Endothelial cell of umbilical vein (primary cell): ENCODE results near the gene LRCH3. TPM values are rescaled to one million over a fixed set of nuclear protein-coding genes. Genes with fewer than 3 reads are reported as not detected.

ENCODE experiments used
- BruUV-seq: library from RNA; stranded (reverse); fragments of 400-500 nt; replicated peaks from 2 replicates; lab custom pipeline; 2021; lab: Mats Ljungman, UMichigan
- CTCF ChIA-PET: fragments of 300-600, 350-600 bp; sonication (Branson Sonifier 250); formaldehyde crosslinking; loops from one replicate; lab custom pipeline; 2021; ENCODE audit warnings: antibody characterized with exemption, inconsistent platforms; lab: Charles Lee
- POLR2A ChIA-PET: fragments of 300-600, 350-600 bp; sonication (Branson Sonifier 250); formaldehyde crosslinking; loops from one replicate; lab custom pipeline; 2021; ENCODE audit warnings: antibody characterized with exemption, inconsistent platforms; lab: Charles Lee
- DNase-seq: peaks from one replicate; pipeline ENCODE4 v3.0.0-alpha.2; 2011; ENCODE audit warnings: low read depth, low spot score
- FAIRE-seq: peaks from 2 replicates; lab custom pipeline; 2011; peaks lifted over from hg19 to GRCh38; lab: Jason Lieb, UNC
- H2AFZ ChIP-seq: 2 replicates; pipeline ENCODE4 v1.6.0; 2012; ENCODE audit warnings: low read depth, low read length, control low read depth, inconsistent platforms
- H3K27ac ChIP-seq: 2 replicates; pipeline ENCODE4 v1.5.1; 2011; ENCODE audit warnings: low read depth, mild to moderate bottlenecking, control low read depth, low read length, moderate library complexity; ENCODE audit not compliant: insufficient read depth
- H3K27me3 ChIP-seq, 2 experiments: 2 replicates each; pipeline versions ENCODE4 v1.6.0 to v1.6.1; 2011; ENCODE audit warnings: low read length in 2 of 2, mixed read lengths in 1 of 2; ENCODE audit not compliant: control insufficient read depth in 2 of 2, insufficient read depth in 2 of 2
- H3K36me3 ChIP-seq, 2 experiments: 2 replicates in 1 of 2; 3 replicates in 1 of 2; pipeline ENCODE4 v1.5.1; 2011; ENCODE audit warnings: low read length in 2 of 2, mild to moderate bottlenecking in 1 of 2, moderate library complexity in 1 of 2; ENCODE audit not compliant: control insufficient read depth in 2 of 2, insufficient read depth in 2 of 2; ENCODE audit errors: extremely low read depth in 1 of 2
- H3K4me1 ChIP-seq: 3 replicates; pipeline ENCODE4 v1.5.1; 2011; ENCODE audit warnings: mild to moderate bottlenecking, low read length; ENCODE audit not compliant: control insufficient read depth, insufficient read depth; ENCODE audit errors: extremely low read depth
- H3K4me2 ChIP-seq: 2 replicates; pipeline ENCODE4 v1.6.1; 2011; ENCODE audit warnings: low read length, control low read depth, mixed read lengths; ENCODE audit not compliant: insufficient read depth
- H3K4me3 ChIP-seq, 3 experiments: fragments of 200-600 bp in 1 of 3; sonication (generic), shearing (Covaris generic) in 1 of 3; replicated peaks in 1 of 3; 2 replicates each; pipeline ENCODE4 v1.5.1; 2011 to 2016; ENCODE audit warnings: control low read depth in 3 of 3, low read length in 3 of 3, mild to moderate bottlenecking in 2 of 3, inconsistent platforms in 1 of 3, low read depth in 1 of 3, moderate library complexity in 1 of 3; ENCODE audit not compliant: insufficient read depth in 1 of 3
- H3K79me2 ChIP-seq: 2 replicates; pipeline ENCODE4 v1.6.0; 2012; ENCODE audit warnings: low read length, inconsistent platforms; ENCODE audit not compliant: control insufficient read depth, insufficient read depth
- H3K9ac ChIP-seq: replicated peaks from 2 replicates; pipeline ENCODE3; 2011; ENCODE audit warnings: low read length, control low read depth; ENCODE audit not compliant: insufficient read depth; ENCODE audit errors: extremely low read depth
- H3K9me1 ChIP-seq: replicated peaks from 3 replicates; pipeline ENCODE4 v1.6.0; 2011; ENCODE audit warnings: mild to moderate bottlenecking, low read length; ENCODE audit not compliant: control insufficient read depth, insufficient read depth; ENCODE audit errors: extremely low read depth
- H3K9me3 ChIP-seq: replicated peaks from 2 replicates; pipeline ENCODE4 v1.5.1; 2012; ENCODE audit warnings: low read length, inconsistent platforms; ENCODE audit not compliant: control insufficient read depth, insufficient read depth
- H4K20me1 ChIP-seq: replicated peaks from 2 replicates; pipeline ENCODE3; 2011; ENCODE audit warnings: mild to moderate bottlenecking, low read length; ENCODE audit not compliant: control insufficient read depth, insufficient read depth; ENCODE audit errors: extremely low read depth
- EZH2 ChIP-seq: IDR thresholded peaks from 2 replicates; pipeline ENCODE4 v1.6.1; 2012; ENCODE audit warnings: borderline replicate concordance, low read depth, mild to moderate bottlenecking, moderate library complexity, low read length, inconsistent platforms; ENCODE audit not compliant: severe bottlenecking
- FOS ChIP-seq: IDR thresholded peaks from 2 replicates; pipeline ENCODE4 v1.6.1; 2011; ENCODE audit warnings: mild to moderate bottlenecking, low read length, moderate library complexity, borderline replicate concordance; ENCODE audit not compliant: insufficient read depth
- GATA2 ChIP-seq: IDR thresholded peaks from 2 replicates; pipeline ENCODE4 v1.7.0; 2011; ENCODE audit warnings: low read depth, mild to moderate bottlenecking, moderate library complexity, mixed read lengths, low read length; ENCODE audit not compliant: insufficient read length, insufficient read depth
- JUN ChIP-seq: IDR thresholded peaks from 2 replicates; pipeline ENCODE4 v1.6.1; 2011; ENCODE audit warnings: borderline replicate concordance, low read depth; ENCODE audit not compliant: insufficient read length, insufficient read depth
- MAX ChIP-seq: IDR thresholded peaks from 2 replicates; pipeline ENCODE4 v1.6.1; 2011; ENCODE audit not compliant: insufficient read depth, insufficient read length
- MYC ChIP-seq: IDR thresholded peaks from one replicate; pipeline ENCODE4 v1.6.1; 2011; ENCODE audit warnings: mild to moderate bottlenecking, low read depth, low read length
- POLR2A ChIP-seq: IDR thresholded peaks from 2 replicates; pipeline ENCODE4 v1.6.1; 2012; ENCODE audit warnings: low read depth, mild to moderate bottlenecking, control low read depth, low read length
- POLR2AphosphoS5 ChIP-seq: IDR thresholded peaks from 2 replicates; pipeline ENCODE4 v1.6.1; 2012; ENCODE audit warnings: low read depth, mild to moderate bottlenecking, control low read depth, low read length, moderate library complexity; ENCODE audit not compliant: insufficient read depth
- dilution Hi-C: fragments of 300-500 bp; cut with MboI; formaldehyde crosslinking; loops from one replicate; pipeline ENCODE4 v1.15.0; 2019; ENCODE audit warnings: low sequenced_read_pairs; ENCODE audit not compliant: extremely low pct_ligation_motif_present
- intact Hi-C: fragments of 100-400 bp; cut with micrococcal nuclease; formaldehyde crosslinking; loops from one replicate; pipeline ENCODE4 v1.10.0; 2022
- polyA plus RNA-seq, 4 experiments: library from polyadenylated mRNA; depleted of rRNA in 3 of 4; stranded (reverse) in 3 of 4; unstranded in 1 of 4; fragments of >200 nt; gene quantifications; 2 replicates each; pipeline versions ENCODE4 v1.2.1 to v1.2.3, GENCODE V29; 2011 to 2012; ENCODE audit warnings: missing spikeins in 1 of 4
- total RNA-seq: library from RNA; stranded (reverse); gene quantifications from 2 replicates; pipeline ENCODE4 v1.2.3, GENCODE V29; 2021
- TF ChIP-seq, protein P1 (sequence below), 2 donors: IDR thresholded peaks; 1 replicate in 1 of 2; 2 replicates in 1 of 2; pipeline ENCODE4 v1.5.1; 2011; ENCODE audit warnings: low read length in 2 of 2, mild to moderate bottlenecking in 2 of 2, moderate library complexity in 2 of 2, control low read depth in 1 of 2, inconsistent platforms in 1 of 2, low read depth in 1 of 2; ENCODE audit not compliant: insufficient read depth in 1 of 2; ENCODE audit errors: extremely low read depth in 1 of 2

LRCH3 gene
- total and polyA plus RNA-seq, 2 donors (not counting 3 experiments of a cell fraction or from before 2014, with no cell fraction given), result 43.9 to 60.3 TPM

- intact Hi-C loops (no loop called here), dilution Hi-C loops (no loop called here)
- CTCF ChIA-PET, result no interaction called here
- H3K9ac ChIP-seq, result no peak overlapping the region
- DNase-seq, result no peak
- H3K9me3 ChIP-seq, result no peaks in the 10 kb centered on the region
- no peaks in the 10 kb centered on the region for H3K4me1 ChIP-seq
- no peak for FAIRE-seq
- no peaks in the 10 kb centered on the region for H4K20me1 ChIP-seq
- no peak overlapping the region for H3K4me3 ChIP-seq
- no peak overlapping the region for H3K27ac ChIP-seq
- POLR2A ChIA-PET, result no interaction called here
- no peak overlapping the region for H2AFZ ChIP-seq
- H3K36me3 ChIP-seq, result peaks cover 2 to 10% of the 10 kb centered on the region in 2 experiments
- no peak overlapping the region for H3K4me2 ChIP-seq
- peaks cover 2% of the 10 kb centered on the region for H3K9me1 ChIP-seq
- no TSS peak for BruUV-seq
- TF ChIP-seq MYC (no peak), POLR2A (no peak), JUN (no peak), MAX (no peak), POLR2AphosphoS5 (no peak), EZH2 (no peak), FOS (no peak), GATA2 (no peak)
- TF ChIP-seq, protein P1, sequence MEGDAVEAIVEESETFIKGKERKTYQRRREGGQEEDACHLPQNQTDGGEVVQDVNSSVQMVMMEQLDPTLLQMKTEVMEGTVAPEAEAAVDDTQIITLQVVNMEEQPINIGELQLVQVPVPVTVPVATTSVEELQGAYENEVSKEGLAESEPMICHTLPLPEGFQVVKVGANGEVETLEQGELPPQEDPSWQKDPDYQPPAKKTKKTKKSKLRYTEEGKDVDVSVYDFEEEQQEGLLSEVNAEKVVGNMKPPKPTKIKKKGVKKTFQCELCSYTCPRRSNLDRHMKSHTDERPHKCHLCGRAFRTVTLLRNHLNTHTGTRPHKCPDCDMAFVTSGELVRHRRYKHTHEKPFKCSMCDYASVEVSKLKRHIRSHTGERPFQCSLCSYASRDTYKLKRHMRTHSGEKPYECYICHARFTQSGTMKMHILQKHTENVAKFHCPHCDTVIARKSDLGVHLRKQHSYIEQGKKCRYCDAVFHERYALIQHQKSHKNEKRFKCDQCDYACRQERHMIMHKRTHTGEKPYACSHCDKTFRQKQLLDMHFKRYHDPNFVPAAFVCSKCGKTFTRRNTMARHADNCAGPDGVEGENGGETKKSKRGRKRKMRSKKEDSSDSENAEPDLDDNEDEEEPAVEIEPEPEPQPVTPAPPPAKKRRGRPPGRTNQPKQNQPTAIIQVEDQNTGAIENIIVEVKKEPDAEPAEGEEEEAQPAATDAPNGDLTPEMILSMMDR (IDR thresholded peaks at IDR 0.05; ENCODE audit: extremely low read depth in 1 of 2, insufficient read depth in 1 of 2, low read depth in 1 of 2, low read length in 2 of 2), result no peak
- H3K79me2 ChIP-seq, result peaks cover 21% of the 10 kb centered on the region
- no peaks in the 10 kb centered on the region for H3K27me3 ChIP-seq
Observed at GRCh38 chr3:197761784-197762183, 29.3 kb upstream of the LRCH3 start.
